ENCODE measurements around the gene ANXA11. TPM values are rescaled to one million over a fixed set of nuclear protein-coding genes. Genes with fewer than 3 reads are reported as not detected.
"Not testable (repeated sequence)": the region's sequence is repeated elsewhere in the genome, so short reads cannot be mapped to it uniquely, and the experiment has no call there.

Gene ANXA11
- total RNA-seq (2014; rRNA removed; shearing (Covaris generic)), result 88.3 and 114 TPM in 2 replicates
- 138 and 159 TPM in 2 replicates for polyA plus RNA-seq (2015; cell fraction: cytosol; rRNA removed)
- 108 and 132 TPM in 2 replicates for polyA plus RNA-seq (2015; cell fraction: nucleus; rRNA removed)

DNA sequence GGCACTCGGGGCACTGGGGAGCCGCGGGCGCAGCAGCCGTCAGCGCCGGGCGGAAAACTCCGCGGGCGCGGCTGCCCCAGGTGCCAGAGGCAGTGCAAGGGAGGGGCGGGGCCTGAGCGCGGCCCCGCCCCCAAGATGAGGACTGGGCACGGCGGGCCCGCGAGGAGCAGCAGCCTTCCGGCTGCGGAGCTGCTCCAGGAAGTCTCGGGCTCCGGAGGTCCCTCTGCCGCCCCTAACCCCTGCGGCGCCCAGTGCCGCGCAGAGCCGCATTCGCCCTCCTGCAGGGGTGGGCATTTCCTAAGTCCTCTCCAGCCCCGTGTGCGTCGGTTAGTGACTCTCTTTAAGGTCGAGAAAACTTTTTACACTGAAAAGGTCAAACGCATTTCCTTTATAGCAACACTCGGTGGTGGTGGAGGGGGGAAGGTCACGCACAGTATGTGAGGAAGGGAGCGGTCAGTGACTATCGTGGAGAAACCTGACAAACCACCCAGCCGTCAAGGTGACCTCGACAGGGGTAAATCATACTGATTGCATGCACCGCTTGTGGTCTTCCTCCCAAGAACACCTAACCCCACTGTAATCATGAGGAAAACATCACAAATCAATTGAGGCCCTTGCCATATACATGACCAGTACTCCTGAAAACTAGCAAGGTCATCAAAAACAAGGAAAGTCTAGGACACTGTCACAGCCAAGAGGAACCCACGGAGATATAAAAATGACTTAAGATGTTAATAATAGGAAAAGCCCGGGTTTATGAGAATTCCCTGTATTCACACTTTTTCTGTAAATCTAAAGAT is at the start of gene ANXA11:
Gene ANXA11, minus strand, starts transcription at position 61 of the 800 bp plus-strand sequence. CDS start 32,676 bp downstream, outside the sequence.
- DNase-seq (ENCODE audit: low read depth), result peak; percentile 87

DNA sequence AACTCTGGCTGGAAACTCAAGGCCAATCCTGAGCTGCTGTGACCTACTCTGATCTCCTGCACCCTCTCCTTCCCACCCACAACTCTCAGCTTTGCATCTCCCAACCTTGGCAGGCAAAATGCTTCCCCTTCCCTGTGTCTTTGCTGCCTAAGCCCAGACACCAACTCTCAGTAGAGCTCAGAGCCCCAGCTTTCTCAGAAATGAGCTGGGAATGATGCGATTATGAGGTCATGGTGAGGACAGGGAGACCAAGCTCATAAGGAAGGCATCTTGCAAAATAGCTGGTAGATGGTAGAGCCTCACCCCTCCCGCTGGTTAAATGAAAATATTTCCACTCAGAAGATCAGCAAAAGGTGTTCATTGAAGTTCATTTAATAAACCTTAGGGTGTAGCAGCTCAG is 49.4 kb upstream of the ANXA11 start:
- DNase-seq (ENCODE audit: low read depth), result not testable (repeated sequence)

DNA sequence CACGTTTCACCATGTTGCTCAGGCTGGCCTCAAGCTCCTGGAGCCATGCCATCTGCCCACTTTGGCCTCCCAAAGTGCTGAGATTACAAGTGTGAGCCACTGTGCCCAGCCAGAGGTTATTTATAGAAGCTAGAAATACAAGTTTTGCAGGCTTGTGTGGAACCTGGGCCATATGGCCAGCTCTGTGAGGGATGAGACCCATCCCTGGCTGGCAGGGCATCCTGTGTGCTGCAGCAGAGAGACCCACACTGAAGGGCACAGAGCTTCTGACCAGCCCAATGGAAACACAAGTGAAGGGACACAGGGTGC is 48.6 kb upstream of the ANXA11 start:
- DNase-seq (ENCODE audit: low read depth), result not testable (repeated sequence)

GRCh38 chr10:80253266-80253962 is 48.1 kb upstream of the ANXA11 start:
- no peak for DNase-seq (ENCODE audit: low read depth)

GRCh38 chr10:80252296-80252887 is 47.1 kb upstream of the ANXA11 start:
- no peak for DNase-seq (ENCODE audit: low read depth)

- DNase-seq (ENCODE audit: low read depth), result not testable (repeated sequence)
Observed at GRCh38 chr10:80251703-80252280, 46.5 kb upstream of the ANXA11 start.

DNA sequence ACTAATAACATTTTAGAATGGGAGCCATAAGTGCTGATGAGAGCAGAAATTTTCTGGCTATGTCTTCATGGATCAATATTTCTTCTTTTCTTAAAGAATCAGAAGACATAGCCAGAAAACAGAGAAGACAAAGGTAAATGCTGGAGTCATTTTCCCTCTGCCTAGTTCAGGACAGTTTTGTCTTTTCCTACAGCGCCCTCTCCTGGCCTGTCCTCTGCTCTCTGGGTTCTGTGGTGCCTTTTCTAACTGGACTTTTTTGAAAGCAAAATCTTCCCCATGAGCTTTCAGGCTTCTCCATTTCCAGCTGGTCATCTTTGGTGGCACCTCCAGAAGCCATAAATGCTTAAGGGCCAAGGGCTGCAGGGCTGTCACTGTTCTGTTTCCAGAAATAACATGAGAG is 45.1 kb upstream of the ANXA11 start:
- not testable (repeated sequence) for DNase-seq (ENCODE audit: low read depth)

DNA sequence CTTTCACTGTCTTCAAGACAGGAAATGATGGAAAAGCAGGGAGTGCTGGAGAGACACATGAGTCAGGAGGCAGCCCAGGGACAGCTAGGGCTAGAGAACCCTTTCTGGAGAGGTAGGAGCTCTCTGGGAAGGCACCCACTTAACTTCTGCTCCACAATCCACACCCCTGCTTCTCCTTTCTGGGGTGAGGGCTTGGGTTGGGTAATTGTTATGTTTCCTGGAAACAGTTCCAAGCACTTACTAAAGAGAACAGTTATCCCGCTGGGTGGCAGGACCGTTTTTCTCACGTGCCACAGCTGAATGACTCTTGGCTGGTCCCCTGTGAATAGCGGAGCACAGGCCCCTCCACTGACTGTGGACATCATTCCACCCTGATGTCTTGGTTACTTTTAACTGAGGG is 44.6 kb upstream of the ANXA11 start:
- DNase-seq (ENCODE audit: low read depth), result not testable (repeated sequence)

DNA sequence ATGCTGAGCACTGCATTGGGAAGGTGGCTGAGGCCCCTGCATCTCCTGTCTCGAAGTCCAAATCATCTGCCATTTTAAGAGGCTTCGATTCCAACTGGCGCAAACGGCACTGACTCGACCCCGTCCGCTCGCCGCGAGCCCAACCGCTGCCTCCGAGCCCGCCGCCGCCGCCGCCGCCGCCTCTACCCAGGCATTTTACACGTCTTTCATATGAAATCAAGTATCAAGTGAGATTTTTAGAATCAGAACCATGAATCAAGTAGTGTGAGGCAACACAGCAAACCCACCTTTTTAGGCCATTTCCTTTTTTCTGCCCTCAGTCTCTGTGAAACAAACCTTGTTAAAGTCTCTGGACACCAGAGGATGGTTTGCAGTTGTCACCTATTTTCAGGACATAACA is 42.3 kb upstream of the ANXA11 start:
- DNase-seq (ENCODE audit: low read depth), result not testable (repeated sequence)

DNA sequence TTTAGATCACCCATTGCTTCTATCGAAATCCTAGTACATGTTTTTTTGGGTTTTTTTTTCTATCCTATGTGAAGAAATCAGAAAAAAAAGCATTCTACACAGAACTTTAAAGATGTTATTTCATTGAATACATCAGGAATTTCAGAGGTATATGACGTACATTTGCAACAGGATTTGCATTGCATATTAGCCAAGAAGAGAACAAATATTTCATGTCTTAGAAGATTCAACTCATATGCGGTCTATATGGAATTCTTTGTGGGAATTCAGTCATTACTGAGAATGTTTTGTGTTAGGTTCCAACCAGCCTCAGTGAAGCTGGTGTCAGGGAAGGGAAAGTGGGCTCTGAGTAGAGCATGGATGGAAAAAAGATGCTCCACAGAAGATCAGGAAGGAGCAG is 39.0 kb upstream of the ANXA11 start:
- not testable (repeated sequence) for DNase-seq (ENCODE audit: low read depth)

DNA sequence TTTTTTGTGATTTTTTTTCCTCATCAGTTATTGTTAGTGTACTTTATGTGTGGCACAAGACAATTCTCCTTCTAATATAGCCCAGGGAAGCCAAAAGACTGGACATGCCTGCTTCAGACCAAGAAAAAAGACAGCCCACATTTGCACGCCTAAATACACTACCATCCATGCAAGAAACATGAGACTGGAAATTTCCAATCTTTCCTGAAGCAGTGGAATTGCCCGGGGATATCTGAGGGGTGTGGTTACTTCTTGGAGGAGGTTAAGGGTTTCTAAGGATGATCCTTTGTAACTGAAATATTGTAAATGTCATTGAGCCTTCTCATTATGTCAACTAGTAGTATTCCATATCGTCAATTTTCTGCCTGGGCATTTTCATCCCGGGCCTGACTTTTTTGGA is 37.0 kb upstream of the ANXA11 start:
- DNase-seq (ENCODE audit: low read depth), result not testable (repeated sequence)

DNA sequence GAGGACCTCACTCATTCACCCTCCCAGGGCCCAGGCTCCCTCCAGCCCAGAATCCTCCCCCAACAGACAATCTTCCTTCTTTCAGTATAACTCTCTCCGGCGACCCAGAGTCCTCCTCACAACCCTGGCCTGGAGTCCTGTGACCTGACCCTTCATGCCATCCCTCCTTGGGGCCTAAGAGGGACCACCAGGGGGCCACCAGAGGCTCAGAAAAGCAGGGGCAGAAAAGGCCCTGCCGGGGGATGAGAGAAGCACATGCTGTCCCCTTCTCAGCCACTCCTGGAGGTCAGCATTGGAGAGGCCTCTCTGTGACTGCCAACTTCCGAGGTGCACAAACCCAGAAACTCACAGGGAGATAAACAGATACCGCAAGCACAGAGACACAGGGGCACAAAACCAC is 31.1 kb upstream of the ANXA11 start:
- DNase-seq (ENCODE audit: low read depth), result not testable (repeated sequence)

DNA sequence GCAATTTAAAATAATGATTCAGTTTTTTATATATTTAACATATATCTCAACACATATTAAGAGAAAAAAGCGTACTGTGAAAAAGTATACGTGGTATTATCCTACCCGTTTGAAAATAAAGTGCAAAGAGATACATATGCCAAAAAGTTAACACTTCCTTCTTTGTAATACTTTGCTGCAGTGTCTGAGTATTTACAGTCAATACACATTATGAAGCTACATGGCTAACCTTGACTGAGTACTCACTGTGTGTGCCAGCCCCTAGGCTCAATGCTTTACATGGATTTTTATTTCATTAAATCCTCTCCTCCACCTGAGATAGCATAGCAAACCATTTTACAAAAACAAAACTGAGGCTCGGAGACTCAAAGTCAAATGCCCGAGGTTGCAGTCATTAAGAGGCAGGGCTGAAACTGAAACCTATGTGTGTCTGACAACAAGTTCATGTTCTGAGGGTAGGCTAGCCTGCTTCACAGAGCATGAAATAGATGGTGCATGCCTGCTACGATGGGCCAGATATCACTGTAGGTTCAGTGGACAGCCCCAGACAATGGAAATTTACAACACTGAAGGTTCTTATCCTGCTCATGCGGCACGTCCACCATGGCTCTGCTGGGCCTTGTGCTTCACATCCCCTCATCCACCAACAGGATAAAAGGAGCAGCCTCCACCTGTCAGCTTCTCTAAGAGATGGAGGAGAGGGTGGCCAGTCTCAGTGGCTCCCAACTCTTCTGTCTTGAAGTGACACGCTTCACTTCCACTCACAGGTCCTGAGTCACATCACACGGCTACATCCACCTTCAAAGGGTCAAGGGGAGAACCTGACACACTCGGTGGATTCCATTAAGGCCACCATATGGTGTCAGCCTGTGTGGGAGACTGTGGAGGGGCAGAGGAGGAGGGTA is 29.2 kb upstream of the ANXA11 start:
- not testable (repeated sequence) for DNase-seq (ENCODE audit: low read depth)

- DNase-seq (ENCODE audit: low read depth), result not testable (repeated sequence)
Observed at GRCh38 chr10:80233871-80234270, 28.5 kb upstream of the ANXA11 start.

- DNase-seq (ENCODE audit: low read depth), result not testable (repeated sequence)
Observed at GRCh38 chr10:80226723-80227122, 21.4 kb upstream of the ANXA11 start.

GRCh38 chr10:80223031-80223419 is 17.7 kb upstream of the ANXA11 start:
- not testable (repeated sequence) for DNase-seq (ENCODE audit: low read depth)

GRCh38 chr10:80218878-80219277 is 13.5 kb upstream of the ANXA11 start:
- not testable (repeated sequence) for DNase-seq (ENCODE audit: low read depth)

DNA sequence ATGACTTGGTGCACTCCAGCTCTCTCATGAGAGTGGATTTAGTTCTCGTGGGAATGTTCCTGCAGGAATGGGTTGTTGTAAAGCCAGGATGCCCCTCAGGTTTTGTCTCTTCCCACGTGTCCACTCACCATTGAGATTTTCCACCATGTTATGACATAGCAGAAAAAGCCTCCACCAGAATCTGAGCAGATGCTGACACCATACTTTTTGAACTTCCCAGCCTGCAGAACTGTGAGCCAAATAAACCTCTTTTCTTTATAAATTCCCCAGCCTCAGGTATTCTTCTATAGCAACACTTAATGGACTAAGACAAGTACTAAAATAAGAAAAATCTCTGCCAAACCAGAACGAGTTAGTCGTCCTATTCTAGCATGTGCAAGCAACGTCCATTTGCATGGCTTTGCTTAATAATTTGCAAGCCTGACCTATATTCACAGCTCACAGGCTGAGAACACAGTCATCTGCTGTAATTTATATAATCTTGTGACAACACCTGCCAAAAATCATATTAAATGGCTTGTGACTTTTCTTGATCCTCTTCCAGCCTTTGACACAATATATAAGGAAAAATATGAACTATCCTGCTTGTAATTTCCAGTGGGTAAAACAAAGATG is 9.1 kb upstream of the ANXA11 start:
- not testable (repeated sequence) for DNase-seq (ENCODE audit: low read depth)

DNA sequence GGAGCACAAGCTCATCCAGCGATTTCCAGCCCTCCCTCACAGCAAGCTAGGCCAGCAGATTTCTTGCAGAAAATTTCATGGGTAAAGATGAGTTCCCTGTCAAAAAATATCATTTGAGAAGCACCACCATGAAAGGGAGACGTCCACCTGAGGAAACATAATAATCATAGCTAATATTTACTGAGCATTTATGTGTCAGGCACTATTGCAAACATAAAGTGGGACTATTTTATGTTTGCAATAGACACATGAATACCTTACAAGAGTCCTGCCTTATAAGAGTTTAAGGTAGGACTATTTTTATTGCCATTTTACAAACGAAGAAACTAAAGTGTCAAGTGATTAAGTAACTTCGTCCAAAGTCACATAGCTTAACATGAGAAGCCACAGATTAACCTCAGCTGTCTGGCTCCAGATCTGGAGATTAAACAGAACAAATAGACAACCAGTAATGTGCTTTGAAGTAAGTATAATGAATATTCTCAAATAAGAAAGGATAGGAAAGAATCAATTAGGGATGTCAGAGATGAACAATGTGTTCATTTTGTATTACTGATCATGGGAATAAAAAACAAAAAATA is 7.3 kb upstream of the ANXA11 start:
- not testable (repeated sequence) for DNase-seq (ENCODE audit: low read depth)

- no peak for DNase-seq (ENCODE audit: low read depth)
Observed at GRCh38 chr10:80211786-80212185, 6.4 kb upstream of the ANXA11 start.

Measured in HT1080 (cell line).